OCI-LY7 (cell line): Measurements from ENCODE around the gene CSRP3. TPM values are rescaled to one million over a fixed set of nuclear protein-coding genes. Genes with fewer than 3 reads are reported as not detected.

Source experiments
- BruUV-seq: library from RNA; stranded (reverse); fragments of 400-500 nt; replicated peaks from 2 replicates; lab custom pipeline; 2021; lab: Mats Ljungman, UMichigan
- CTCF ChIA-PET: fragments of 300-600 bp; sonication (Branson Sonifier 250); formaldehyde crosslinking; loops from one replicate; lab custom pipeline; 2022; ENCODE audit warnings: antibody characterized with exemption; ENCODE audit not compliant: unreplicated experiment; lab: Charles Lee
- POLR2A ChIA-PET: fragments of 300-600 bp; sonication (Branson Sonifier 250); formaldehyde crosslinking; loops from one replicate; lab custom pipeline; 2022; ENCODE audit warnings: antibody characterized with exemption; lab: Charles Lee
- DNase-seq: peaks from one replicate; pipeline ENCODE4 v3.0.0-alpha.2; 2015; ENCODE audit warnings: low spot score
- H2AFZ ChIP-seq: fragments of 200-600 bp; sonication (generic), shearing (Covaris generic); 2 replicates; pipeline ENCODE4 v1.6.1; 2014; ENCODE audit warnings: mild to moderate bottlenecking, antibody characterized with exemption, low read length, moderate library complexity
- H3K27ac ChIP-seq: fragments of 200-600 bp; sonication (generic); 2 replicates; pipeline ENCODE4 v1.5.1; 2014; ENCODE audit warnings: mixed run types, low read depth, mild to moderate bottlenecking, moderate library complexity, low read length, inconsistent platforms; ENCODE audit not compliant: poor library complexity, severe bottlenecking
- H3K36me3 ChIP-seq: fragments of 200-600 bp; sonication (generic); 2 replicates; pipeline ENCODE4 v1.6.1; 2014; ENCODE audit warnings: mild to moderate bottlenecking, antibody characterized with exemption, low read length, moderate library complexity, mixed read lengths; ENCODE audit not compliant: insufficient read depth
- H3K4me1 ChIP-seq: fragments of 200-600 bp; sonication (generic); 2 replicates; pipeline ENCODE4 v1.5.1; 2014; ENCODE audit warnings: mild to moderate bottlenecking, low read length; ENCODE audit not compliant: insufficient read depth, poor library complexity, severe bottlenecking
- H3K4me2 ChIP-seq: fragments of 200-600 bp; sonication (generic); 2 replicates; pipeline ENCODE4 v1.6.1; 2014; ENCODE audit warnings: mild to moderate bottlenecking, low read length
- H3K4me3 ChIP-seq: fragments of 200-600 bp; sonication (generic); 2 replicates; pipeline ENCODE4 v1.5.1; 2014; ENCODE audit warnings: mild to moderate bottlenecking, low read depth, low read length; ENCODE audit not compliant: poor library complexity, severe bottlenecking
- H3K79me2 ChIP-seq: fragments of 200-600 bp; sonication (generic); 2 replicates; pipeline ENCODE4 v1.6.1; 2016; ENCODE audit warnings: low read depth, mild to moderate bottlenecking, low read length, moderate library complexity, mixed read lengths; ENCODE audit not compliant: insufficient read depth
- H3K9me2 ChIP-seq: fragments of 200-600 bp; sonication (generic); 2 replicates; pipeline ENCODE4 v1.6.1; 2016; ENCODE audit warnings: mild to moderate bottlenecking, low read length, mixed read lengths; ENCODE audit not compliant: insufficient read depth
- H3K9me3 ChIP-seq: fragments of 200-600 bp; sonication (generic); 2 replicates; pipeline ENCODE4 v1.6.1; 2014; ENCODE audit warnings: mild to moderate bottlenecking, mixed run types, low read length, mixed read lengths
- H4K20me1 ChIP-seq: fragments of 200-600 bp; sonication (generic); 2 replicates; pipeline ENCODE4 v1.6.1; 2014; ENCODE audit warnings: mild to moderate bottlenecking, antibody characterized with exemption, low read length, moderate library complexity, mixed read lengths; ENCODE audit not compliant: insufficient read depth
- CTCF ChIP-seq: fragments of 200-600 bp; sonication (generic); conservative IDR thresholded peaks from 2 replicates; pipeline ENCODE4 v1.5.1; 2014; ENCODE audit warnings: mild to moderate bottlenecking, antibody characterized with exemption, low read length, moderate library complexity, mixed read lengths
- EZH2phosphoT487 ChIP-seq: fragments of 200-600 bp; sonication (generic); IDR thresholded peaks from 2 replicates; pipeline ENCODE4 v1.6.1; 2018; ENCODE audit warnings: low read depth, borderline replicate concordance, mild to moderate bottlenecking, mixed run types, antibody characterized with exemption, low read length, moderate library complexity, mixed read lengths
- intact Hi-C: fragments of 100-400 bp; cut with micrococcal nuclease; formaldehyde crosslinking; loops from one replicate; pipeline ENCODE4 v1.10.0; 2022; ENCODE audit not compliant: unreplicated experiment
- total RNA-seq, 2 experiments: library from RNA; depleted of rRNA in 1 of 2; stranded (reverse); fragments of >200 nt in 1 of 2; shearing (Covaris generic) in 1 of 2; gene quantifications; 2 replicates each; pipeline ENCODE4 v1.2.3, GENCODE V29; 2014 to 2022

The CSRP3 gene
- total RNA-seq, 2 experiments from 2014 or later = not detected

GRCh38 chr11:19164881-19165280 is 36.9 kb downstream of the CSRP3 start:
- no peak overlapping the region for H3K4me2 ChIP-seq
- H3K27ac ChIP-seq = no peak overlapping the region
- H2AFZ ChIP-seq = no peak overlapping the region
- TF ChIP-seq CTCF (no peak), EZH2phosphoT487 (no peak)
- no peak for DNase-seq
- no peaks in the 10 kb centered on the region for H3K9me2 ChIP-seq
- H3K79me2 ChIP-seq = no peaks in the 10 kb centered on the region
- no peak overlapping the region for H3K4me3 ChIP-seq
- H3K9me3 ChIP-seq = no peaks in the 10 kb centered on the region
- H3K4me1 ChIP-seq = no peaks in the 10 kb centered on the region
- no TSS peak for BruUV-seq
- H4K20me1 ChIP-seq = no peaks in the 10 kb centered on the region
- intact Hi-C loops = no loop called here
- H3K36me3 ChIP-seq = peaks cover 80% of the 10 kb centered on the region
- ChIA-PET CTCF (no interaction called here), POLR2A (no interaction called here)

- Histone ChIP-seq H3K4me3 (no peak overlapping the region), H3K79me2 (no peaks in the 10 kb centered on the region), H3K4me2 (no peak overlapping the region), H3K4me1 (no peaks in the 10 kb centered on the region), H2AFZ (no peak overlapping the region), H3K9me2 (no peaks in the 10 kb centered on the region), H3K27ac (no peak overlapping the region), H3K9me3 (no peaks in the 10 kb centered on the region), H4K20me1 (no peaks in the 10 kb centered on the region), H3K36me3 (peaks cover 80% of the 10 kb centered on the region)
- TF ChIP-seq CTCF = no peak
- no peak for TF ChIP-seq EZH2phosphoT487
- POLR2A ChIA-PET = no interaction called here
- intact Hi-C loops = no loop called here
- BruUV-seq = no TSS peak
- CTCF ChIA-PET = no interaction called here
- DNase-seq = no peak
These were observed 37.4 kb downstream of the CSRP3 start for GRCh38 chr11:19164230-19164855.

- no TSS peak for BruUV-seq
- H3K4me3 ChIP-seq = no peak overlapping the region
- intact Hi-C loops = no loop called here
- TF ChIP-seq EZH2phosphoT487 = no peak
- TF ChIP-seq CTCF = no peak
- H2AFZ ChIP-seq = no peak overlapping the region
- H3K9me2 ChIP-seq = no peaks in the 10 kb centered on the region
- no peaks in the 10 kb centered on the region for H3K4me1 ChIP-seq
- POLR2A ChIA-PET = no interaction called here
- no peaks in the 10 kb centered on the region for H4K20me1 ChIP-seq
- CTCF ChIA-PET = no interaction called here
- no peak for DNase-seq
- no peak overlapping the region for H3K4me2 ChIP-seq
- no peaks in the 10 kb centered on the region for H3K79me2 ChIP-seq
- H3K36me3 ChIP-seq = peaks cover 79% of the 10 kb centered on the region
- no peak overlapping the region for H3K27ac ChIP-seq
- no peaks in the 10 kb centered on the region for H3K9me3 ChIP-seq
These were observed 38.2 kb downstream of the CSRP3 start for GRCh38 chr11:19163617-19164016.
